Measurements from ENCODE around the gene TRIM62. TPM values are rescaled to one million over a fixed set of nuclear protein-coding genes. Genes with fewer than 3 reads are reported as not detected.
"Not testable (repeated sequence)": the region's sequence is repeated elsewhere in the genome, so short reads cannot be mapped to it uniquely, and the experiment has no call there.

The TRIM62 gene
- total RNA-seq, 1 donor from 2014 or later: 1.4 TPM

DNA sequence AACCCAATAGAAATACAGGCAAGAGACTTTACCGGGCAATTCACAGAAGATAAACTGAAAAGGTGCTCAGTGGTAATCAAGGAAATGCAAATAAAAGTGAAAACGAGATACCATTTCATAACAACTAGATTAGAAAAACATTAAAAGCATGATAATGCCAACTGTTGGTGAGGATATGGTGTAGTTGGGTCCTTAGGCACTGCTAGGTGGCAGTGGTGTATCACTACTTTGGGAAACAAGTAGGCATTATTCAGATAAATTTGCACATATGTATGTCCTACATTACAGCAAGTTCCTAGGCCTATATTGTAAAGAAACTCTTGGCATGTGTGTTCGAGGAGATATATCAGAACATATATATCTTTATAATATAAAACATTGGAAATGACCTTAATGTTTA is 69.9 kb downstream of the TRIM62 start:
- H3K79me2 ChIP-seq (ENCODE audit: low read depth): no peaks in the 10 kb centered on the region
- no peak for DNase-seq (ENCODE audit: low spot score)

GRCh38 chr1:33110477-33110876 is 71.4 kb downstream of the TRIM62 start:
- Histone ChIP-seq H3K4me3 (no peak overlapping the region), H3K4me1 (no peaks in the 10 kb centered on the region), H3K27ac (no peak overlapping the region), H3F3A (ENCODE audit: low read depth) (no peaks in the 10 kb centered on the region), H3K36me3 (no peaks in the 10 kb centered on the region), H3K27me3 (no peaks in the 10 kb centered on the region), H3K9me3 (ENCODE audit: low read depth) (peaks cover 4% of the 10 kb centered on the region), H4K20me1 (ENCODE audit: low read depth) (no peaks in the 10 kb centered on the region), H2AFZ (replicated peaks) (no peak overlapping the region), H3K79me2 (ENCODE audit: low read depth) (no peaks in the 10 kb centered on the region), H3K9ac (no peak overlapping the region), H3K4me2 (no peak overlapping the region)
- Mint-ChIP-seq H3K4me1 (no peaks in the 10 kb centered on the region), H3K4me3 (no peak overlapping the region), H3K36me3 (peaks cover 2% of the 10 kb centered on the region), H3K27ac (no peak overlapping the region), H3K27me3 (ENCODE audit: insufficient read depth, low read depth) (no peaks in the 10 kb centered on the region), H3K9me3 (peaks cover 12% of the 10 kb centered on the region)
- TF ChIP-seq, protein P1, sequence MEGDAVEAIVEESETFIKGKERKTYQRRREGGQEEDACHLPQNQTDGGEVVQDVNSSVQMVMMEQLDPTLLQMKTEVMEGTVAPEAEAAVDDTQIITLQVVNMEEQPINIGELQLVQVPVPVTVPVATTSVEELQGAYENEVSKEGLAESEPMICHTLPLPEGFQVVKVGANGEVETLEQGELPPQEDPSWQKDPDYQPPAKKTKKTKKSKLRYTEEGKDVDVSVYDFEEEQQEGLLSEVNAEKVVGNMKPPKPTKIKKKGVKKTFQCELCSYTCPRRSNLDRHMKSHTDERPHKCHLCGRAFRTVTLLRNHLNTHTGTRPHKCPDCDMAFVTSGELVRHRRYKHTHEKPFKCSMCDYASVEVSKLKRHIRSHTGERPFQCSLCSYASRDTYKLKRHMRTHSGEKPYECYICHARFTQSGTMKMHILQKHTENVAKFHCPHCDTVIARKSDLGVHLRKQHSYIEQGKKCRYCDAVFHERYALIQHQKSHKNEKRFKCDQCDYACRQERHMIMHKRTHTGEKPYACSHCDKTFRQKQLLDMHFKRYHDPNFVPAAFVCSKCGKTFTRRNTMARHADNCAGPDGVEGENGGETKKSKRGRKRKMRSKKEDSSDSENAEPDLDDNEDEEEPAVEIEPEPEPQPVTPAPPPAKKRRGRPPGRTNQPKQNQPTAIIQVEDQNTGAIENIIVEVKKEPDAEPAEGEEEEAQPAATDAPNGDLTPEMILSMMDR (IDR thresholded peaks at IDR 0.05): no peak
- TF ChIP-seq EZH2phosphoT487 (IDR thresholded peaks at IDR 0.05) (no peak), EZH2 (IDR thresholded peaks at IDR 0.05) (no peak)
- no peak for DNase-seq (ENCODE audit: low spot score)

More for the DNA sequence above, 69.9 kb downstream of the TRIM62 start:
- Mint-ChIP-seq H3K36me3 (peaks cover 2% of the 10 kb centered on the region), H3K9me3 (peaks cover 12% of the 10 kb centered on the region), H3K4me3 (no peak overlapping the region), H3K4me1 (no peaks in the 10 kb centered on the region), H3K27me3 (ENCODE audit: insufficient read depth, low read depth) (no peaks in the 10 kb centered on the region), H3K27ac (no peak overlapping the region)
- no peaks in the 10 kb centered on the region for H3F3A ChIP-seq (ENCODE audit: low read depth)
- no peaks in the 10 kb centered on the region for H3K4me1 ChIP-seq
- no peaks in the 10 kb centered on the region for H3K36me3 ChIP-seq
- no peak overlapping the region for H3K4me3 ChIP-seq
- H3K4me2 ChIP-seq: no peak overlapping the region
- no peaks in the 10 kb centered on the region for H3K27me3 ChIP-seq
- no peak overlapping the region for H3K9ac ChIP-seq
- peaks cover 4% of the 10 kb centered on the region for H3K9me3 ChIP-seq (ENCODE audit: low read depth)
- no peak overlapping the region for H2AFZ ChIP-seq (replicated peaks)
- TF ChIP-seq EZH2phosphoT487 (IDR thresholded peaks at IDR 0.05): no peak
- TF ChIP-seq, protein P1 (IDR thresholded peaks at IDR 0.05): peak; percentile 43
- no peaks in the 10 kb centered on the region for H4K20me1 ChIP-seq (ENCODE audit: low read depth)
- H3K27ac ChIP-seq: no peak overlapping the region

DNA sequence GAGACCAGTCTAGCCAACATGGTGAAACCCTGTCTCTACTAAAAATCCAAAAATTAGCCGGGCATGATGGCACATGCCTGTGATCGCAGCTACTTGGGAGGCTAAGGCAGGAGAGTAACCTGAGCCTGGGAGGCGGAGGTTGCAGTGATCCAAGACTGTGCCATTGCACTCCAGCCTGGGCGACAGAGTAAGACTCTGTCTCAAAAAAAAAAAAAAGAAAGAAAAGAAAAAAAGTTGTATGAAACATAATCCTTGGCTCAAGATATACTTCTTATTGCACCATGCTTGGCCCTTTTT is 81.8 kb downstream of the TRIM62 start:
- H3K27ac Mint-ChIP-seq; H3F3A ChIP-seq (ENCODE audit: low read depth); H3K4me1 ChIP-seq; H3K4me3 ChIP-seq; H3K4me1 Mint-ChIP-seq; H3K9me3 ChIP-seq (ENCODE audit: low read depth); H3K4me2 ChIP-seq; H4K20me1 ChIP-seq (ENCODE audit: low read depth); H3K9me3 Mint-ChIP-seq; H3K36me3 ChIP-seq; H3K27me3 ChIP-seq; H3K79me2 ChIP-seq (ENCODE audit: low read depth); DNase-seq (ENCODE audit: low spot score); H3K4me3 Mint-ChIP-seq; H3K36me3 Mint-ChIP-seq; H3K27ac ChIP-seq; H2AFZ ChIP-seq (replicated peaks); H3K27me3 Mint-ChIP-seq (ENCODE audit: insufficient read depth, low read depth); H3K9ac ChIP-seq: not testable (repeated sequence)

DNA sequence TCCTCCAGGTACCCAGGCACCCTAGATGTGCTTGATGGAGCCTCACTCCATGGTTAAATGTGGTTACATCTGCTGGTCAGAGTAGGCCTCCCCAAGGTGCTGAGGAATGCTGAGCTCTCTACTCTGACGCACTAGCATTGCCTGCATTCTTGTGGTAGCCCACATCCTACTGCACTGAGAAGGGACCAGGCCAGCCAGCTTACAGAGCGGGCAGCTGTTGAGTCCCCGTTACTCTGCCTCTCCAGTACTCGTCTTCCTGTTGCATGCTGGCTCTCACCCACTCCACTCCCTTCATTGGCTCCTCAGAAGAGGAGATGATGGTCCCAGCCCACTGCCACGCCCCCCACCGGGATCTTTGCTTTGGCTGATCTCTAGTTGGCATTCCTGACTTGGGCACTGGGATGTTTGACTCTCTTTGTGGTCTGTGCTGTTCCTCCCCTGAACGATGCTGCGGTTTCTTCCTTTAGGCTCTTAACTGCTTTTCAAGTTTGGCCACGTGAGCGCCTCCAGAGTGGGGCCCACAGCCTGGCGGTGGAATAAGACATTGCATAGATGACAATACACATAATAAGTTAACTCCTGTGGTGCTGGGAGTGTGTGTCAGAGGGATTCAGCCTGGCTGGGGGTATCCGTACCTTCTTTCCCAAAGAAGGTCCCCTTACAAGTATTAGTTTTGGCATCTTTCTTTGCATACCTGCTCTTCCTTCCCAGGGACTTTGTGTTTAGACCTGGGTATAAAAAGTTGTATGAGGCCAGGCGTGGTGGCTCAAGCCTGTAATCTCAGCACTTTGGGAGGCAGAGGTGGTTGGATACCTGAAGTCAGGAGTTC is 82.3 kb downstream of the TRIM62 start:
- no peaks in the 10 kb centered on the region for H3K4me1 Mint-ChIP-seq
- Histone ChIP-seq H3K9ac (no peak overlapping the region), H3F3A (ENCODE audit: low read depth) (no peaks in the 10 kb centered on the region), H2AFZ (replicated peaks) (no peak overlapping the region), H3K27ac (no peak overlapping the region), H3K4me1 (no peaks in the 10 kb centered on the region), H3K27me3 (no peaks in the 10 kb centered on the region), H3K9me3 (ENCODE audit: low read depth) (no peaks in the 10 kb centered on the region), H3K4me3 (no peak overlapping the region), H3K79me2 (ENCODE audit: low read depth) (no peaks in the 10 kb centered on the region), H4K20me1 (ENCODE audit: low read depth) (no peaks in the 10 kb centered on the region), H3K4me2 (no peak overlapping the region), H3K36me3 (no peaks in the 10 kb centered on the region)
- no peak for DNase-seq (ENCODE audit: low spot score)
- no peaks in the 10 kb centered on the region for H3K9me3 Mint-ChIP-seq
- H3K36me3 Mint-ChIP-seq: peaks cover 9% of the 10 kb centered on the region
- no peak overlapping the region for H3K4me3 Mint-ChIP-seq
- no peak overlapping the region for H3K27ac Mint-ChIP-seq
- H3K27me3 Mint-ChIP-seq (ENCODE audit: insufficient read depth, low read depth): peaks cover 8% of the 10 kb centered on the region
- no peak for TF ChIP-seq EZH2phosphoT487 (IDR thresholded peaks at IDR 0.05)
- TF ChIP-seq EZH2 (IDR thresholded peaks at IDR 0.05): no peak
- TF ChIP-seq, protein P1 (IDR thresholded peaks at IDR 0.05): no peak
